ENCODE measurements around the gene CRB2.

DNA sequence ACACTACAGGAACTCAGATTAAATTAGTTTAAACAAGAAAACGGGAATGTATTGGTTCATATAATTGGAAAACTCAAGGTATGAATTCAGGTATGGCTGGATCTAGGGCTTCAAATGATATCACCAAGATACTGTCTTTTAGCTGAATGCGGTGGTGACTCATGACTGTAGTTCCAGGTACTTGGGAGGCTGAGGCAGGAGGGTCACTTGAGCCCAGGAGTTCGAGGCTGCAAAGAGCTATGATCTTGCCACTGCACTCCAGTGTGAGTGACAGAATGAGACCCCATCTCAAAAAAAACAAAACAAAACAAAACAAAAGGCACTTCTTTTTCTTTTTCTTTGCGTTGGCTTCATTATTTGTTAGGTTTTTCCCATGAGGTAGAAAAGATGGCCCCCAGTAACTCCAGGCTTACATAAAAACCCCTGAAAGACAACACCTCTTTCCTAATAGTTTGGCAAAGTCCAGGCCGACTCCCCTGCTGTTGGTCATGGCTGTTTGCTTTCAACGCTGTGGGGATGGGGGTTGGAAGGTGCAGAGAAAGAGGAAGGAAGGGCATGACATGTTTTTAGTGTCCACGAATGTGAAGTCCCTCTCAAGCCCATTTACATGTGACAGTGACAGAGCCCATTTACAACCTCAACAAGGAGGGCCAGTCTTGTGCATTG lies 39.8 kb upstream of the CRB2 start:
- TF ChIP-seq, protein P1, sequence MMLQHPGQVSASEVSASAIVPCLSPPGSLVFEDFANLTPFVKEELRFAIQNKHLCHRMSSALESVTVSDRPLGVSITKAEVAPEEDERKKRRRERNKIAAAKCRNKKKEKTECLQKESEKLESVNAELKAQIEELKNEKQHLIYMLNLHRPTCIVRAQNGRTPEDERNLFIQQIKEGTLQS (IDR thresholded peaks at IDR 0.05), result no peak
- TF ChIP-seq POLR2A (IDR thresholded peaks at IDR 0.05; ENCODE audit: borderline replicate concordance, extremely low read depth, insufficient read depth, insufficient read length) (no peak), POLR2AphosphoS5 (IDR thresholded peaks at IDR 0.05; ENCODE audit: low read depth, low read length) (no peak), EZH2 (IDR thresholded peaks at IDR 0.05) (no peak)
- TF ChIP-seq, protein P2, sequence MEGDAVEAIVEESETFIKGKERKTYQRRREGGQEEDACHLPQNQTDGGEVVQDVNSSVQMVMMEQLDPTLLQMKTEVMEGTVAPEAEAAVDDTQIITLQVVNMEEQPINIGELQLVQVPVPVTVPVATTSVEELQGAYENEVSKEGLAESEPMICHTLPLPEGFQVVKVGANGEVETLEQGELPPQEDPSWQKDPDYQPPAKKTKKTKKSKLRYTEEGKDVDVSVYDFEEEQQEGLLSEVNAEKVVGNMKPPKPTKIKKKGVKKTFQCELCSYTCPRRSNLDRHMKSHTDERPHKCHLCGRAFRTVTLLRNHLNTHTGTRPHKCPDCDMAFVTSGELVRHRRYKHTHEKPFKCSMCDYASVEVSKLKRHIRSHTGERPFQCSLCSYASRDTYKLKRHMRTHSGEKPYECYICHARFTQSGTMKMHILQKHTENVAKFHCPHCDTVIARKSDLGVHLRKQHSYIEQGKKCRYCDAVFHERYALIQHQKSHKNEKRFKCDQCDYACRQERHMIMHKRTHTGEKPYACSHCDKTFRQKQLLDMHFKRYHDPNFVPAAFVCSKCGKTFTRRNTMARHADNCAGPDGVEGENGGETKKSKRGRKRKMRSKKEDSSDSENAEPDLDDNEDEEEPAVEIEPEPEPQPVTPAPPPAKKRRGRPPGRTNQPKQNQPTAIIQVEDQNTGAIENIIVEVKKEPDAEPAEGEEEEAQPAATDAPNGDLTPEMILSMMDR (IDR thresholded peaks at IDR 0.05 in 2 of 3, conservative IDR thresholded peaks at IDR 0.05 in 1 of 3; ENCODE audit: borderline replicate concordance in 1 of 3, insufficient read depth in 1 of 3, low read depth in 2 of 3, low read length in 2 of 3), result no peak
- TF ChIP-seq, protein P3, sequence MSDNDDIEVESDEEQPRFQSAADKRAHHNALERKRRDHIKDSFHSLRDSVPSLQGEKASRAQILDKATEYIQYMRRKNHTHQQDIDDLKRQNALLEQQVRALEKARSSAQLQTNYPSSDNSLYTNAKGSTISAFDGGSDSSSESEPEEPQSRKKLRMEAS (IDR thresholded peaks at IDR 0.05), result no peak
